Liver (tissue), 3 donors: ENCODE measurements around the gene MICAL1.

Experiments used
- CTCF ChIP-seq: fragments of 150-350 bp; IDR thresholded peaks from 2 replicates; pipeline ENCODE4 v1.5.1; 2017; ENCODE audit warnings: improper control_type of control experiment, low read depth, low read length; ENCODE audit not compliant: missing input control
- FOXA2 ChIP-seq: IDR thresholded peaks from 2 replicates; pipeline ENCODE4 v1.6.1; 2016; ENCODE audit warnings: antibody characterized with exemption
- GABPA ChIP-seq, 2 donors: IDR thresholded peaks in 1 of 2; conservative IDR thresholded peaks in 1 of 2; 2 replicates each; pipeline ENCODE4 v1.6.1; 2016; ENCODE audit warnings: antibody characterized with exemption in 2 of 2, mild to moderate bottlenecking in 1 of 2, moderate library complexity in 1 of 2
- HNF4A ChIP-seq, 2 donors: conservative IDR thresholded peaks; 2 replicates each; pipeline ENCODE4 v1.6.1; 2016; ENCODE audit warnings: antibody characterized with exemption in 2 of 2, mild to moderate bottlenecking in 2 of 2
- MAX ChIP-seq: IDR thresholded peaks from 2 replicates; pipeline ENCODE4 v1.6.1; 2016; ENCODE audit warnings: antibody characterized with exemption
- NR2F2 ChIP-seq: IDR thresholded peaks from 2 replicates; pipeline ENCODE4 v1.6.1; 2016; ENCODE audit warnings: antibody characterized with exemption
- RAD21 ChIP-seq, 2 donors: IDR thresholded peaks; 2 replicates each; pipeline ENCODE4 v1.6.1; 2016; ENCODE audit warnings: antibody characterized with exemption in 2 of 2, mild to moderate bottlenecking in 2 of 2
- REST ChIP-seq: IDR thresholded peaks from 2 replicates; pipeline ENCODE4 v1.6.1; 2016; ENCODE audit warnings: antibody characterized with exemption, mild to moderate bottlenecking
- TAF1 ChIP-seq: conservative IDR thresholded peaks from 2 replicates; pipeline ENCODE4 v1.6.1; 2016; ENCODE audit warnings: antibody characterized with exemption, mild to moderate bottlenecking
- donor health status: healthy.
- donor health status: healthy.

GRCh38 chr6:109485266-109485935, 29.8 kb upstream of the MICAL1 start:
- TF ChIP-seq CTCF (no peak), FOXA2 (no peak), MAX (no peak), RAD21 (IDR thresholded peaks at IDR 0.05) (no peak), HNF4A (conservative IDR thresholded peaks at IDR 0.05) (no peak), GABPA (IDR thresholded peaks at IDR 0.05 in 1 of 2, conservative IDR thresholded peaks at IDR 0.05 in 1 of 2) (no peak), REST (no peak), NR2F2 (no peak), TAF1 (no peak)
